GM11168 (cell line): ENCODE data around the gene NID1.

Experiments
- in situ Hi-C: fragments of 300-500 bp; cut with MboI; formaldehyde crosslinking; loops from one replicate; pipeline ENCODE4 v1.12.0; 2022; ENCODE audit warnings: low sequenced_read_pairs; ENCODE audit not compliant: unreplicated experiment

Gene NID1

GRCh38 chr1:236035681-236036101 lies 29.2 kb downstream of the NID1 start:
- in situ Hi-C loops = no loop called here

- in situ Hi-C loops = no loop called here
Observed at GRCh38 chr1:236033336-236033735, 31.6 kb downstream of the NID1 start.

GRCh38 chr1:236030534-236030933 lies 34.4 kb downstream of the NID1 start:
- in situ Hi-C loops = no loop called here

- in situ Hi-C loops = no loop called here
Observed at GRCh38 chr1:236029428-236029940, 35.4 kb downstream of the NID1 start.

GRCh38 chr1:236027104-236027503 lies 37.8 kb downstream of the NID1 start:
- in situ Hi-C loops = no loop called here

GRCh38 chr1:236025836-236026235 lies 39.1 kb downstream of the NID1 start:
- in situ Hi-C loops = no loop called here

- in situ Hi-C loops = no loop called here
Observed at GRCh38 chr1:236024641-236025040, 40.2 kb downstream of the NID1 start.

- in situ Hi-C loops = no loop called here
Observed at GRCh38 chr1:236023926-236024565, 40.8 kb downstream of the NID1 start.

- in situ Hi-C loops = no loop called here
Observed at GRCh38 chr1:236021424-236022135, 43.3 kb downstream of the NID1 start.

GRCh38 chr1:236020359-236021219 lies 44.3 kb downstream of the NID1 start:
- in situ Hi-C loops = no loop called here

GRCh38 chr1:236018885-236019453 lies 45.9 kb downstream of the NID1 start:
- in situ Hi-C loops = no loop called here

GRCh38 chr1:236016782-236017400 lies 48.0 kb downstream of the NID1 start:
- in situ Hi-C loops = no loop called here

GRCh38 chr1:236016083-236016482 lies 48.8 kb downstream of the NID1 start:
- in situ Hi-C loops = no loop called here

GRCh38 chr1:236015539-236015938 lies 49.4 kb downstream of the NID1 start:
- in situ Hi-C loops = no loop called here

- in situ Hi-C loops = no loop called here
Observed at GRCh38 chr1:236013330-236013729, 51.6 kb downstream of the NID1 start.

GRCh38 chr1:236011641-236012040 lies 53.2 kb downstream of the NID1 start:
- in situ Hi-C loops = no loop called here

GRCh38 chr1:236010443-236010842 lies 54.4 kb downstream of the NID1 start:
- in situ Hi-C loops = no loop called here

GRCh38 chr1:236009857-236010256 lies 55.0 kb downstream of the NID1 start:
- in situ Hi-C loops = no loop called here

GRCh38 chr1:236009191-236009590 lies 55.7 kb downstream of the NID1 start:
- in situ Hi-C loops = no loop called here

- in situ Hi-C loops = no loop called here
Observed at GRCh38 chr1:236007781-236008180, 57.1 kb downstream of the NID1 start.
